ENCODE data around the gene CCL4. TPM values are rescaled to one million over a fixed set of nuclear protein-coding genes. Genes with fewer than 3 reads are reported as not detected.
"Not testable (repeated sequence)": the region's sequence is repeated elsewhere in the genome, so short reads cannot be mapped to it uniquely, and the experiment has no call there.

Gene CCL4
- total RNA-seq, 3 donors from 2014 or later: 361 to 2,286 (median 1,809) TPM

GRCh38 chr17:36081681-36082471 lies 21.8 kb upstream of the CCL4 start:
- not testable (repeated sequence) for H3K36me3 Mint-ChIP-seq (ENCODE audit: insufficient read depth); ATAC-seq; H3K9me3 Mint-ChIP-seq; H3K27me3 Mint-ChIP-seq (ENCODE audit: low read depth); DNase-seq
- peak overlapping the region; percentile 24 for H3K4me3 Mint-ChIP-seq
- peaks cover 32% of the 10 kb centered on the region for H3K4me1 Mint-ChIP-seq (ENCODE audit: low read depth)

- peak overlapping the region; percentile 24 for H3K4me3 Mint-ChIP-seq
Measured at GRCh38 chr17:36082482-36083120, 21.0 kb upstream of the CCL4 start.

GRCh38 chr17:36083691-36084090 lies 19.9 kb upstream of the CCL4 start:
- H3K4me1 Mint-ChIP-seq (ENCODE audit: low read depth): peaks cover 36% of the 10 kb centered on the region
- peak overlapping the region; percentile 14 for H3K4me3 Mint-ChIP-seq
- H3K27me3 Mint-ChIP-seq (ENCODE audit: low read depth); ATAC-seq; H3K36me3 Mint-ChIP-seq (ENCODE audit: insufficient read depth); H3K9me3 Mint-ChIP-seq; DNase-seq: not testable (repeated sequence)

More at GRCh38 chr17:36082482-36083120, 21.0 kb upstream of the CCL4 start:
- ATAC-seq: peak; percentile 81 to 88
- H3K27me3 Mint-ChIP-seq (ENCODE audit: low read depth); H3K36me3 Mint-ChIP-seq (ENCODE audit: insufficient read depth); H3K9me3 Mint-ChIP-seq: not testable (repeated sequence)
- DNase-seq: peak; percentile 15
- H3K4me1 Mint-ChIP-seq (ENCODE audit: low read depth): peaks cover 32% of the 10 kb centered on the region

- Mint-ChIP-seq H3K9me3 (no peaks in the 10 kb centered on the region), H3K4me3 (no peak overlapping the region), H3K4me1 (ENCODE audit: low read depth) (peaks cover 55% of the 10 kb centered on the region), H3K36me3 (ENCODE audit: insufficient read depth) (peaks cover 4% of the 10 kb centered on the region), H3K27me3 (ENCODE audit: low read depth) (no peaks in the 10 kb centered on the region)
- DNase-seq (no peak), ATAC-seq (no peak)
Measured at GRCh38 chr17:36085765-36086164, 17.9 kb upstream of the CCL4 start.

- H3K36me3 Mint-ChIP-seq (ENCODE audit: insufficient read depth): peaks cover 4% of the 10 kb centered on the region
- DNase-seq: no peak
- no peak for ATAC-seq
- H3K4me3 Mint-ChIP-seq: no peak overlapping the region
- peaks cover 59% of the 10 kb centered on the region for H3K4me1 Mint-ChIP-seq (ENCODE audit: low read depth)
- no peaks in the 10 kb centered on the region for H3K9me3 Mint-ChIP-seq
- peaks cover 4% of the 10 kb centered on the region for H3K27me3 Mint-ChIP-seq (ENCODE audit: low read depth)
Measured at GRCh38 chr17:36086791-36087190, 16.8 kb upstream of the CCL4 start.

- not testable (repeated sequence) for DNase-seq; H3K27me3 Mint-ChIP-seq (ENCODE audit: low read depth); H3K9me3 Mint-ChIP-seq; ATAC-seq; H3K36me3 Mint-ChIP-seq (ENCODE audit: insufficient read depth)
- Mint-ChIP-seq H3K4me1 (ENCODE audit: low read depth) (peaks cover 58% of the 10 kb centered on the region), H3K4me3 (peak overlapping the region; percentile 50)
Measured at GRCh38 chr17:36087471-36087870, 16.2 kb upstream of the CCL4 start.

- DNase-seq; H3K36me3 Mint-ChIP-seq (ENCODE audit: insufficient read depth); ATAC-seq; H3K9me3 Mint-ChIP-seq; H3K27me3 Mint-ChIP-seq (ENCODE audit: low read depth): not testable (repeated sequence)
- peaks cover 59% of the 10 kb centered on the region for H3K4me1 Mint-ChIP-seq (ENCODE audit: low read depth)
- H3K4me3 Mint-ChIP-seq: peak overlapping the region; percentile 75
Measured at GRCh38 chr17:36087897-36088572, 15.6 kb upstream of the CCL4 start.

GRCh38 chr17:36088670-36089338 lies 14.8 kb upstream of the CCL4 start:
- Mint-ChIP-seq H3K9me3 (no peaks in the 10 kb centered on the region), H3K4me3 (peak overlapping the region; percentile 75), H3K27me3 (ENCODE audit: low read depth) (peaks cover 6% of the 10 kb centered on the region), H3K36me3 (ENCODE audit: insufficient read depth) (peaks cover 4% of the 10 kb centered on the region), H3K4me1 (ENCODE audit: low read depth) (peaks cover 59% of the 10 kb centered on the region)
- DNase-seq: no peak
- ATAC-seq: no peak

GRCh38 chr17:36089339-36089865 lies 14.2 kb upstream of the CCL4 start:
- no peak for DNase-seq
- Mint-ChIP-seq H3K4me3 (peak overlapping the region; percentile 75), H3K9me3 (no peaks in the 10 kb centered on the region), H3K4me1 (ENCODE audit: low read depth) (peaks cover 55% of the 10 kb centered on the region), H3K36me3 (ENCODE audit: insufficient read depth) (peaks cover 4% of the 10 kb centered on the region), H3K27me3 (ENCODE audit: low read depth) (peaks cover 6% of the 10 kb centered on the region)
- ATAC-seq: no peak

GRCh38 chr17:36089888-36090836 lies 13.5 kb upstream of the CCL4 start, which contains the start of gene CCL3:
Gene CCL3, minus strand, starts transcription at chr17:36090143. Its CDS starts 85 bp downstream, at chr17:36090058.
- ATAC-seq (peak; percentile 71 to 76), DNase-seq (no peak)
- peaks cover 6% of the 10 kb centered on the region for H3K27me3 Mint-ChIP-seq (ENCODE audit: low read depth)
- H3K36me3 Mint-ChIP-seq (ENCODE audit: insufficient read depth): peaks cover 4% of the 10 kb centered on the region
- peaks cover 58% of the 10 kb centered on the region for H3K4me1 Mint-ChIP-seq (ENCODE audit: low read depth)
- H3K4me3 Mint-ChIP-seq: peak within 1 kb of the TSS; percentile 75
- H3K9me3 Mint-ChIP-seq: no peaks in the 10 kb centered on the region

- Mint-ChIP-seq H3K36me3 (ENCODE audit: insufficient read depth) (peaks cover 4% of the 10 kb centered on the region), H3K27me3 (ENCODE audit: low read depth) (peaks cover 6% of the 10 kb centered on the region), H3K9me3 (no peaks in the 10 kb centered on the region), H3K4me3 (no peak overlapping the region), H3K4me1 (ENCODE audit: low read depth) (peaks cover 57% of the 10 kb centered on the region)
- ATAC-seq (peak; percentile 58 to 66), DNase-seq (no peak)
Measured at GRCh38 chr17:36092230-36092629, 11.4 kb upstream of the CCL4 start.

GRCh38 chr17:36092715-36093114 lies 10.9 kb upstream of the CCL4 start:
- H3K27me3 Mint-ChIP-seq (ENCODE audit: low read depth); ATAC-seq; H3K4me3 Mint-ChIP-seq; H3K9me3 Mint-ChIP-seq; DNase-seq; H3K36me3 Mint-ChIP-seq (ENCODE audit: insufficient read depth): not testable (repeated sequence)
- peaks cover 57% of the 10 kb centered on the region for H3K4me1 Mint-ChIP-seq (ENCODE audit: low read depth)

GRCh38 chr17:36094232-36094631 lies 9.4 kb upstream of the CCL4 start:
- DNase-seq: no peak
- Mint-ChIP-seq H3K36me3 (ENCODE audit: insufficient read depth) (no peaks in the 10 kb centered on the region), H3K27me3 (ENCODE audit: low read depth) (peaks cover 12% of the 10 kb centered on the region), H3K9me3 (no peaks in the 10 kb centered on the region), H3K4me1 (ENCODE audit: low read depth) (peaks cover 53% of the 10 kb centered on the region), H3K4me3 (no peak overlapping the region)
- ATAC-seq: no peak
